ENCODE data around the gene GATA2.

The GATA2 gene

DNA sequence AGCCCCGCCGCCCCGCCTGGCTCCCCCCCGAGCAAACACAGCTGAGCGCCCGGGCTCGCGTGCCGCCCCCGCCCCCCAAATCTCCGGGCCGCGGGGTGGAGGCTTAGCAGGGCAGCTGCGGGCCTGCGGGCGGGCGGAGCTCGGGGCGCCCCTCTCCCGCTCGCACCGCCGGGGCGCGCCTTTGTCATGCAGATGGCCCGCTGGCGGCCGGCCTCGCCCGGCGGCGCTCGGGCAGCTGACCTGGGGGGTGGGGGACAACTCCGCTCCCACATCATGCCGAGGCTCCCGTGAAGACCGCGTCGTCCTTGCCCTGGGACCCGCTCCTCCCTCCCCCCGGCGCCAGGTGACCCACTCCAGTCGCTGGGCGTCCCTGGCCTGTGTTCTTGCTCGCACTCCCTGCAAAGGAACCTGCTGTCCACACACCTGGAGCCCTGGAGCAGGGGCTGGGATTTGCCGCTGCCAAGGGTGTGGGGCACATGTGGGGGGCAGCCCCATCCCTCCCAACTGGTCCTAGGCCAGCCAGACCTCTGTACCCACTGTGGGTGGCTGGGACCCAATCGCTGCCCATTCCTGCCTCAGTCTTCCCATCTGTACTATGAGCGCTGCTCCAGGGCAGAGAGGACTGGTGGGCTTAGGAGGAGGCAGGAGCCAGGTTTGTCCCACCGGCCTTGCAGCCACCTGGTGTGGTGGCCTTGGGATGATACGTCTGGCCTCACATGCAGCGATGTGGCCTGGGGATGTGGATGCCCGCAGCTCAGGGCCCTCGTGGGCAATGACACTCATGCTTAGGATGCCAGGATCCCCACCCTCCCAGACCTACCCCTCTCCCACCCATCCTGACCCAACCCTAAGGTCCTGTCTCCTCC, 59.8 kb downstream of the GATA2 start:
- no peak for DNase-seq (ENCODE audit: low spot score)

DNA sequence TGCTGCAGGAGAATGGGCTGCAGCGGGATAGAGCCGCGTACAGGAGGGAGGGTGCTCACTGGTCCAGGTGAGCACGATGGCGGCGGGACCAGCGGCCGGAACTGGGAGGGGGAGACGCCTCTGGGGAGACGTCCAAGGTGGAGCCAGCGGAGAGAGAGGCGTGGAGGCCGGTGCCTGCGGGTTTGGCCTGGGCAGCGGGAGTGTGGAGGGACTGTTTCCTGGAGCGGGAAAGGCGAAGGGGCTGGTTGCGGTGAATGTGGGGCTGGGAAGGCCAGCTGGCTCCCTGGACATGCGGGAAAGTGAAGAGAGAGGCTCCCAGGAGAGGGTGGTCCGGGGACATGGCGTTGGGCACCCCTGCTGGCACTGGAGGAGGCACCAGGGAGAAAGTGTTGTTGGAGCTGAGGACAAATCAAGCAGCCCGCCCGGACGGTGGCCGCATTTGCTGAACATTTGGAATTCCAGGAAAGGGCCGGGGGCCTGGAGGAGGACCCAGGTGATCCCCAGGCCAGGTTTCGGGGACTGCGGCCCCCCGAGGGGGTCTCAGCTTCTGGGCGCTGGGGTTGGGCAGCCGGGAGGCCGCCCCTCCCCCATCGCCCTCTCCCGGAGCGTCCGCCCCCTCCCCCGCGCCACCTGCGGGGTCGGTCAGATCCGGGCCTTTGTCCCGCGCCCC, 60.6 kb downstream of the GATA2 start:
- DNase-seq (ENCODE audit: low spot score): no peak

DNA sequence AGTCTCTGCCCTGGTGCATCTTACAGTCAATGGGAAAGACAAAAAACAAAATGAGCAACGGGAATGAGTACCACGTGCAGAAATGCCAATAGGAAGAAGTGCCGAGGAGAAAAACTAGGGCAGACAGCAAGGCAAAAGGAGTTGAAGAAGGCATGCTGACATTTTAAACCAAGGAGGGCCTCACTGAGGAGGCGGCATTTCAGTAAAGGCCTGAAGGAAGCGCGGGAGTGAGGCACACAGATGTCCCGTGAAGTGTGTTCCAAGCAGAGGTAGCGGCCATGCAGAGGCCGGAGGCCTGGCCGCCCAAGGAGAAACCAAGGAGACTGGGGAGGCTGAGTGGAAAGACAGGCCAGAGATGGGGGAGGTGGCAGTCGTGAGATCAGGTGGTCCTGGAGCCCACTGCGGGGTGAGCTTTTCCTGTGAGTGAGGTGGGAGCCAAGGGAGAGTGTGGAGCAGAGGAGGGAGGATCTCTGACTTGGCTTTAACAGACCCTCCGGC, 61.1 kb downstream of the GATA2 start:
- no peak for DNase-seq (ENCODE audit: low spot score)

DNA sequence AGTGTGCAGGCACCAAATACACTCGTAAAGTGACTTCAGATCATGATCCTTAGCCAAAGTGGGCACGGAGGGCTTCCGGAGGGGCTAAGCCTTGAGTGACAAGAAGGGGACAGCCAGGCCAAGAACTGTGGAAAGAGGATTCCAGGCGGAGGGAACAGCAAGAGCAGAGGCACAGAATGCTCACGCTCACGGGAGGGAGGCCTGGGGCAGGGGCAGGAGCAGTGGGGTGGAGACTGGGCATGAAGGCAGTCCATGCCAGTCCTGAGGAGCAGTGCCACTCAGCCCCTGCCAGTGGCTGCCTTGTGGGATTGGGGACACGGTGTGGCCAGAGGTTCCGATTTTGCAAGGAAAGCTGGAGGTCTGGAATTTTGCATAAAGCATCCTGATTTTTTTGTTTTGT, 62.3 kb downstream of the GATA2 start:
- no peak for DNase-seq (ENCODE audit: low spot score)

DNA sequence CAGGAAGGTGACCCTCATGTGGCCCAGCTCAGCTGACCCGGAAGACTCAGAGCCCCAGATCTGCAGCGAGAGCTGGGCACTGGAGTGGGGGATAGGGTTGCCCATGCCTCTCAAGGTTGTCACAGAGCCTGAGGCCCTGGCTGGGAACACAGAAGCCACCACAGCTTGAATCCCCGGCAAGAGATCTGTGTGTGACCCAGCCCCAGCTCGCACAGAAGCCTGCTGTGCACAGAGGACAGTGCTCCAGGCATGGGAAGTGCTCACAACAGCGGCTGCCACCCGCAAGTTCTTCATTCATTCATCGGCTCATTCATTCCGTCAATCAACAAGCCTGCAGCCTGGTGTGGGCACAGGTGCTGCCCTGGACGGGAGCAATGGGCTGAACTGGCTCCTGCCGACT, 62.7 kb downstream of the GATA2 start:
- DNase-seq (ENCODE audit: low spot score): no peak

DNA sequence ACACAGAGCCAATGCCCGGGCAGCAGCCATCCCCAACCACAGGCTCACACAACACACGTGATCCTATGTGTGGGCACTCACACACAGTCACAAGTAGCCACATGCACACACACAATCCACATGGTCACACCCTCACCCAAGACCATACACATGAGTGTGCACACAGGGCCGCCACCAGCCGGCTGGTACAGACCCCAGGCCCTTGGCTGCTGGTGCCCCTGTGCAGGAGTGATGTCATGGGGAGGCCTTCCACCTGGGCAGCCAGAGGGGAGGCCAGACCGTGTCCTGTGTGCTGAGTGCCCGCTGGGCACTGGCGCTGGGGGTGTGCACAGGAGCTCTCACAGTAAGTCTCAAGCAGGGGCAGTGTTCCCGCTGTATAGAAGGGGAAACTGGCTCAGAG, 63.2 kb downstream of the GATA2 start:
- DNase-seq (ENCODE audit: low spot score): no peak

Measured in RKO (cell line).